HepG2 (cell line): Measurements from ENCODE around the gene MPC2. TPM values are rescaled to one million over a fixed set of nuclear protein-coding genes. Genes with fewer than 3 reads are reported as not detected.
A peak's percentile ranks its signal among the peaks of the same experiment; 100 is the strongest.

Experiments
- CCDC6 ChIP-seq: sonication (generic); formaldehyde crosslinking; IDR thresholded peaks from 2 replicates; pipeline ENCODE4 v1.8.1; 2022; ENCODE audit warnings: mild to moderate bottlenecking, missing genetic modification reagents, moderate library complexity
- KDM3A ChIP-seq: IDR thresholded peaks from 2 replicates; pipeline ENCODE4 v1.6.1; 2018; ENCODE audit warnings: low read depth, missing compliant biosample characterization
- KDM4B ChIP-seq: sonication (generic); formaldehyde crosslinking; IDR thresholded peaks from 2 replicates; pipeline ENCODE4 v1.4.0; 2020; ENCODE audit warnings: missing genetic modification reagents
- MED8 ChIP-seq: sonication (generic); formaldehyde crosslinking; IDR thresholded peaks from 2 replicates; pipeline ENCODE4 v1.8.1; 2023; ENCODE audit warnings: mild to moderate bottlenecking, missing genetic modification reagents; ENCODE audit not compliant: insufficient replicate concordance
- NCOA2 ChIP-seq: sonication (generic); formaldehyde crosslinking; IDR thresholded peaks from 2 replicates; pipeline ENCODE4 v1.8.0; 2022; ENCODE audit warnings: inconsistent platforms
- SAP130 ChIP-seq: IDR thresholded peaks from 2 replicates; pipeline ENCODE4 v1.6.1; 2016; ENCODE audit warnings: low read depth
- SMC3 ChIP-seq: IDR thresholded peaks from 2 replicates; pipeline ENCODE4 v1.6.1; 2011; ENCODE audit warnings: low read length, improper control_type of control experiment
- SNAPC2 ChIP-seq: sonication (generic); formaldehyde crosslinking; IDR thresholded peaks from 2 replicates; pipeline ENCODE4 v1.8.1; 2022; ENCODE audit warnings: mild to moderate bottlenecking, missing genetic modification reagents
- SNRNP70 ChIP-seq: fragments of 200-400 bp; formaldehyde crosslinking; IDR thresholded peaks from 2 replicates; pipeline ENCODE4 v1.6.1; 2017; ENCODE audit warnings: mild to moderate bottlenecking, low read depth, low read length, moderate library complexity
- SOX6 ChIP-seq, 2 experiments: fragments of 450-650 bp in 1 of 2; sonication (generic) in 1 of 2; formaldehyde crosslinking in 1 of 2; IDR thresholded peaks; 2 replicates each; pipeline versions ENCODE4 v1.4.0 to v1.6.1; 2017 to 2020; ENCODE audit warnings: antibody characterized with exemption in 1 of 2, mild to moderate bottlenecking in 1 of 2, missing genetic modification reagents in 1 of 2
- TAF1 ChIP-seq: sonication (generic); formaldehyde crosslinking; IDR thresholded peaks from 2 replicates; pipeline ENCODE4 v1.4.0; 2020; ENCODE audit warnings: missing genetic modification reagents
- TCF7 ChIP-seq: sonication (generic); IDR thresholded peaks from 2 replicates; pipeline ENCODE4 v1.6.1; 2016; ENCODE audit warnings: antibody characterized with exemption, low read depth
- XRCC5 ChIP-seq: fragments of 200-400 bp; formaldehyde crosslinking; optimal IDR thresholded peaks from 2 replicates; pipeline ENCODE3; 2017; ENCODE audit warnings: mild to moderate bottlenecking, low read length
- ZNF232 ChIP-seq: sonication (generic); formaldehyde crosslinking; IDR thresholded peaks from 2 replicates; pipeline ENCODE4 v1.4.0; 2020; ENCODE audit warnings: missing genetic modification reagents, borderline replicate concordance
- ZNF451 ChIP-seq: sonication (generic); formaldehyde crosslinking; IDR thresholded peaks from 2 replicates; pipeline ENCODE4 v1.5.0; 2020; ENCODE audit warnings: mild to moderate bottlenecking, missing genetic modification reagents
- ZNF605 ChIP-seq: sonication (generic); formaldehyde crosslinking; IDR thresholded peaks from 2 replicates; pipeline ENCODE4 v1.8.0; 2022; ENCODE audit warnings: mild to moderate bottlenecking, missing genetic modification reagents
- ZSCAN21 ChIP-seq: sonication (generic); formaldehyde crosslinking; IDR thresholded peaks from 2 replicates; pipeline ENCODE4 v1.8.0; 2022; ENCODE audit warnings: mild to moderate bottlenecking, missing genetic modification reagents, moderate library complexity, borderline replicate concordance
- ZSCAN29 ChIP-seq: sonication (generic); formaldehyde crosslinking; conservative IDR thresholded peaks from 2 replicates; pipeline ENCODE4 v1.4.0; 2020; ENCODE audit warnings: mild to moderate bottlenecking, missing genetic modification reagents
- polyA plus RNA-seq, 8 experiments: library from polyadenylated mRNA; depleted of rRNA in 3 of 8; stranded (reverse) in 7 of 8; unstranded in 1 of 8; fragments of >200 nt; fragmentation: Illumina TruSeq in 4 of 8; extraction: Trizol in 4 of 8; gene quantifications; 2 replicates each; pipeline versions ENCODE4 v1.2.1 to v1.2.3, GENCODE V29; 2011 to 2016; ENCODE audit warnings: low read depth in 4 of 8, missing spikeins in 1 of 8, mixed read lengths in 1 of 8; ENCODE audit not compliant: insufficient read depth in 1 of 8
- total RNA-seq, 5 experiments: library from RNA; depleted of rRNA; stranded (reverse); fragments of >200 nt; fragmentation: Illumina TruSeq; extraction: Trizol; gene quantifications; 2 replicates each; pipeline ENCODE4 v1.2.3, GENCODE V29; 2016; ENCODE audit warnings: low read depth in 1 of 5
- TF ChIP-seq, protein P1 (sequence below): IDR thresholded peaks from 2 replicates; pipeline ENCODE4 v1.6.1; 2012; ENCODE audit warnings: inconsistent platforms
- TF ChIP-seq, protein P2 (sequence below): IDR thresholded peaks from 2 replicates; pipeline ENCODE4 v1.6.1; 2016; ENCODE audit warnings: missing genetic modification reagents, missing compliant biosample characterization
- TF ChIP-seq, protein P3 (sequence below): sonication (generic); formaldehyde crosslinking; IDR thresholded peaks from 2 replicates; pipeline ENCODE4 v1.8.1; 2022; ENCODE audit warnings: mild to moderate bottlenecking, missing genetic modification reagents
- TF ChIP-seq, protein P4 (sequence below): sonication (generic); formaldehyde crosslinking; IDR thresholded peaks from 2 replicates; pipeline ENCODE4 v1.5.0; 2020; ENCODE audit warnings: mild to moderate bottlenecking, missing genetic modification reagents, borderline replicate concordance
- TF ChIP-seq, protein P5 (sequence below): sonication (generic); formaldehyde crosslinking; IDR thresholded peaks from 2 replicates; pipeline ENCODE4 v1.8.0; 2022; ENCODE audit warnings: low read depth, missing genetic modification reagents
- TF ChIP-seq, protein P6 (sequence below): sonication (generic); formaldehyde crosslinking; IDR thresholded peaks from 2 replicates; pipeline ENCODE4 v1.8.0; 2023; ENCODE audit warnings: mild to moderate bottlenecking, missing genetic modification reagents

Gene MPC2
- total and polyA plus RNA-seq, 2 of the 13 experiments (the other 11 are each of a cell fraction or from before 2014, with no cell fraction given), result 38.8 to 136 TPM

GRCh38 chr1:167926486-167926997 is 10.3 kb downstream of the MPC2 start (continued):
- peak; percentile 19; the same call in 1 of the 2 replicates for TF ChIP-seq NCOA2 (CRISPR knock-in tag)
- TF ChIP-seq SOX6 (IDR thresholded peaks at IDR 0.05), result no peak
- no peak for TF ChIP-seq SOX6 (CRISPR knock-in tag; IDR thresholded peaks at IDR 0.05)
- TF ChIP-seq ZNF605 (CRISPR knock-in tag), result no peak
- TF ChIP-seq ZNF232 (CRISPR knock-in tag), result peak; percentile 49; the same call in 1 of the 2 replicates
- no peak for TF ChIP-seq ZSCAN29 (CRISPR knock-in tag)
- TF ChIP-seq ZNF451 (CRISPR knock-in tag), result no peak
- no peak for TF ChIP-seq TCF7
- TF ChIP-seq SMC3, result peak; percentile 34; the same call in 1 of the 2 replicates
- TF ChIP-seq SNRNP70, result no peak
- TF ChIP-seq, protein P1, sequence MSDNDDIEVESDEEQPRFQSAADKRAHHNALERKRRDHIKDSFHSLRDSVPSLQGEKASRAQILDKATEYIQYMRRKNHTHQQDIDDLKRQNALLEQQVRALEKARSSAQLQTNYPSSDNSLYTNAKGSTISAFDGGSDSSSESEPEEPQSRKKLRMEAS, result 0 out of 2 replicates have a peak, but pooled peaks have one; percentile 26
- TF ChIP-seq ZSCAN21 (CRISPR knock-in tag), result no peak
- TF ChIP-seq XRCC5, result peak; percentile 70
- TF ChIP-seq, protein P2, sequence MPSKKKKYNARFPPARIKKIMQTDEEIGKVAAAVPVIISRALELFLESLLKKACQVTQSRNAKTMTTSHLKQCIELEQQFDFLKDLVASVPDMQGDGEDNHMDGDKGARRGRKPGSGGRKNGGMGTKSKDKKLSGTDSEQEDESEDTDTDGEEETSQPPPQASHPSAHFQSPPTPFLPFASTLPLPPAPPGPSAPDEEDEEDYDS (CRISPR knock-in tag), result no peak
- TF ChIP-seq, protein P3, sequence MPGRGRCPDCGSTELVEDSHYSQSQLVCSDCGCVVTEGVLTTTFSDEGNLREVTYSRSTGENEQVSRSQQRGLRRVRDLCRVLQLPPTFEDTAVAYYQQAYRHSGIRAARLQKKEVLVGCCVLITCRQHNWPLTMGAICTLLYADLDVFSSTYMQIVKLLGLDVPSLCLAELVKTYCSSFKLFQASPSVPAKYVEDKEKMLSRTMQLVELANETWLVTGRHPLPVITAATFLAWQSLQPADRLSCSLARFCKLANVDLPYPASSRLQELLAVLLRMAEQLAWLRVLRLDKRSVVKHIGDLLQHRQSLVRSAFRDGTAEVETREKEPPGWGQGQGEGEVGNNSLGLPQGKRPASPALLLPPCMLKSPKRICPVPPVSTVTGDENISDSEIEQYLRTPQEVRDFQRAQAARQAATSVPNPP (CRISPR knock-in tag), result no peak
- peak; percentile 38 for TF ChIP-seq SAP130 (CRISPR knock-in tag)
- TF ChIP-seq, protein P4, sequence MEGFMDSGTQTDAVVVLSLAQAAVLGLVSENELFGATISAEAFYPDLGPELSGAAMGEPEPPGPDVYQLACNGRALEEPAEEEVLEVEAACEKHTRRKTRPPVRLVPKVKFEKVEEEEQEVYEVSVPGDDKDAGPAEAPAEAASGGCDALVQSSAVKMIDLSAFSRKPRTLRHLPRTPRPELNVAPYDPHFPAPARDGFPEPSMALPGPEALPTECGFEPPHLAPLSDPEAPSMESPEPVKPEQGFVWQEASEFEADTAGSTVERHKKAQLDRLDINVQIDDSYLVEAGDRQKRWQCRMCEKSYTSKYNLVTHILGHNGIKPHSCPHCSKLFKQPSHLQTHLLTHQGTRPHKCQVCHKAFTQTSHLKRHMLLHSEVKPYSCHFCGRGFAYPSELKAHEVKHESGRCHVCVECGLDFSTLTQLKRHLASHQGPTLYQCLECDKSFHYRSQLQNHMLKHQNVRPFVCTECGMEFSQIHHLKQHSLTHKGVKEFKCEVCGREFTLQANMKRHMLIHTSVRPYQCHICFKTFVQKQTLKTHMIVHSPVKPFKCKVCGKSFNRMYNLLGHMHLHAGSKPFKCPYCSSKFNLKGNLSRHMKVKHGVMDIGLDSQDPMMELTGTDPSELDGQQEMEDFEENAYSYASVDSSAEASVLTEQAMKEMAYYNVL, result no peak
- TF ChIP-seq, protein P5, sequence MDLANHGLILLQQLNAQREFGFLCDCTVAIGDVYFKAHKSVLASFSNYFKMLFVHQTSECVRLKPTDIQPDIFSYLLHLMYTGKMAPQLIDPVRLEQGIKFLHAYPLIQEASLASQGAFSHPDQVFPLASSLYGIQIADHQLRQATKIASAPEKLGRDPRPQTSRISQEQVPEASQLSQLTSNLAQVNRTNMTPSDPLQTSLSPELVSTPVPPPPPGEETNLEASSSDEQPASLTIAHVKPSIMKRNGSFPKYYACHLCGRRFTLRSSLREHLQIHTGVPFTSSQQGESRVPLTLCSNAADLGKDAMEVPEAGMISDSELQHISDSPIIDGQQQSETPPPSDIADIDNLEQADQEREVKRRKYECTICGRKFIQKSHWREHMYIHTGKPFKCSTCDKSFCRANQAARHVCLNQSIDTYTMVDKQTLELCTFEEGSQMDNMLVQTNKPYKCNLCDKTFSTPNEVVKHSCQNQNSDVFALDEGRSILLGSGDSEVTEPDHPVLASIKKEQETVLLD (CRISPR knock-in tag), result no peak
- TF ChIP-seq SNAPC2 (CRISPR knock-in tag), result 0 out of 2 replicates have a peak, but pooled peaks have one; percentile 42
- TF ChIP-seq KDM4B (CRISPR knock-in tag), result 0 out of 2 replicates have a peak, but pooled peaks have one; percentile 30
- no peak for TF ChIP-seq KDM3A (CRISPR knock-in tag)
- TF ChIP-seq MED8, result no peak
- TF ChIP-seq CCDC6, result no peak
- TF ChIP-seq, protein P6, sequence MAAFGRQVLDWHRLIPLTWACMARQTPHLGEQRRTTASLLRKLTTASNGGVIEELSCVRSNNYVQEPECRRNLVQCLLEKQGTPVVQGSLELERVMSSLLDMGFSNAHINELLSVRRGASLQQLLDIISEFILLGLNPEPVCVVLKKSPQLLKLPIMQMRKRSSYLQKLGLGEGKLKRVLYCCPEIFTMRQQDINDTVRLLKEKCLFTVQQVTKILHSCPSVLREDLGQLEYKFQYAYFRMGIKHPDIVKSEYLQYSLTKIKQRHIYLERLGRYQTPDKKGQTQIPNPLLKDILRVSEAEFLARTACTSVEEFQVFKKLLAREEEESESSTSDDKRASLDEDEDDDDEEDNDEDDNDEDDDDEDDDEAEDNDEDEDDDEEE (CRISPR knock-in tag), result no peak
- peak; percentile 17; the same call in 1 of the 2 replicates for TF ChIP-seq TAF1
